GM19324 (cell line): ENCODE data around the gene INSC.

Experiments
- ATAC-seq: cut with Tn5 transposase; IDR thresholded peaks from one replicate; pipeline ENCODE4 v1.9.1; 2021; ENCODE audit warnings: mild to moderate bottlenecking, moderate library complexity; ENCODE audit not compliant: unreplicated experiment, low FRiP score

INSC gene

GRCh38 chr11:15208378-15209222 is 93.9 kb downstream of the INSC start:
- peak; percentile 86 for ATAC-seq

DNA sequence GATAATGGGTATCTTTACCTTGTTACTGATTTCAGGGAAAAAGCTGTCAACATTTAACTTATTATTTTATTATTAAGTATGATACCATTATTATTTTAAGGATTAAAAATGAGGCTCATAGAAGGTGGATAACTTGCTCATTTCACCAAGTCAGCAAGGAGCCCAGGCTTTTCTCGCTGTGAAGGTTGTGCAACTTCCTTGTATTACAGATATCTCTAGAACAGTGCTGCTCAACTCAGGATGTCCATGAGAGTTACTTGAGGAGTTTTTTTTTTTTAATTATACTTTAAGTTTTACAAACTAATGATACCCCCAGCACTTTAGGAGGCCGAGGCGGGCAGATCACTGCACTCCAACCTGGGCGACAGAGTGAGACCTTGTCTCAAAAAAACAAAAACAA is 98.2 kb downstream of the INSC start:
- no peak for ATAC-seq

- ATAC-seq: no peak
Measured at GRCh38 chr11:15213471-15214231, 98.9 kb downstream of the INSC start.

DNA sequence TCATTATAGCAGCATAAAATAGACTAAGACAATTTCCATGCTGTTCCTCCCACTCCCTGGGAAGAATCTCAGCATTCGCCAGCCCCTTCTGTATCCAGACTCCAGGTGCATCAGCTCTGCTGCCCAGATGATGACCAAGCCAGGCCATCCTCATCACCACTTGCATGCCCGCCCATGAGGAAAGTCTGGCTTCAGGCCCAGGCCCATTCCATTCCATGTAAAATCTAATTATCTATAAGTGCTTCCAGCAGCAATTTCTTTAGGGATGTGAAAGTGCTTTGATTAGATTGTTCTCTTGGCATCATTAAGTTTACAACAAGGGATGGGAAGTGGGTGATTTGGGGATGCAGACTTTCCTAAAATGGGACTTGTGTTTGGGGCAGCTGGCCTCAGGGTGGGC is 100.3 kb downstream of the INSC start:
- no peak for ATAC-seq

- ATAC-seq: peak; percentile 39
Measured at GRCh38 chr11:15216678-15217077, 102.0 kb downstream of the INSC start.

DNA sequence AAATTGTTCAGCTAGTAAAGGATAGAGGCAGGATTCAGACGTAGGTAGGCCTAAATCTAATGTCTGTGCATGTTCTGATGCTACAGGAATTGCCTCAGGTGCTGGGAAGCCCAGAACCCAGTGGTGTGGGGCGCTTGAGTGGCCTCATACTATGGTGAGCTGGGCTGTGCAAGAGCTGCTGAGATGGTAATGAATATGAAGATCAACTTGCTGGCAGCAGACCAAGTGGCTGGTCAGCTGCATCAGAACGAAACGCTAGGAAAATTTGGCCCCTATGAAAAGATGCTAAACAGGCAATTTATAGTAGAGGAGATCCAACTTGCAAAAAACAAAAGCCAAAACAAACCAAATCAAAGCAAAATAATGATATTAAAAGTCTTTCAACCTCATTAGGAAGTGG is 102.7 kb downstream of the INSC start:
- ATAC-seq: no peak

DNA sequence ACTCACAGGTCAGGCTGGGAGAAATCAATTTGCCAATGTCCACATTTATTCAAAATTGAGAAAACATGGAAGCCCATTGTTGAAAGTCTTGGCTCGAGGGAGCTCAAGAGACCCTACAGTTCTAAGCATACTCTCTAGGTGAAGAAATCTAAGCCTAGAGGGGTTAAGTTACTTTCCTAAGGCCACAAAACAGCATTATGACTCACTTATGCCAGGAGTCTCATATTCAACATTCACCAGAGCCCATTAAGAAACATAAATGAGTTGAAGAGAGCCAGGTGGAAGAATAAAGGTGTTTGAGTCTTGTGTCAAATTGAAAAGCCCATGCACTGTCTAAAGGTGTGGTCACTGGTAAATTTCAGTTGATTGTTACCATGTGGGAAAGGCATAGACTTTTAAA is 108.1 kb downstream of the INSC start:
- no peak for ATAC-seq

DNA sequence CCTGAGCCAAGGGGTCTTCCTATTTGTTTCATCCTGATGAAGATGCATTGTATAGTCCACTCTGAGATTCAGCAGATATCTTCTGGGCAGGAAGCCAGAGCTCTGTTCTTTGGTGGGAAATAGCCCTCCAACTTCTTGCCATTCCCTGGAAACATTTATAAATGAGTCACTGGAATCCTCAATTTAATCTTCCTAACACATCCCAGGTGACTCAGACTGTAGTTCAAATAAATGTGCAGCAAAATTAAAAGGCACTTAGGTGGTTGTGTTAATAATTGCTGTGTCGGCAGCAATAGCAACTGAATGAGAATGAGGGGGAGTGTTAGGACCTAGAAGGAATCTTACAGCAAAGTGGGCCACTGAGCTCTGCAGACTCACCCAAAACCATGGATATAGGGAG is 108.6 kb downstream of the INSC start:
- ATAC-seq: no peak

DNA sequence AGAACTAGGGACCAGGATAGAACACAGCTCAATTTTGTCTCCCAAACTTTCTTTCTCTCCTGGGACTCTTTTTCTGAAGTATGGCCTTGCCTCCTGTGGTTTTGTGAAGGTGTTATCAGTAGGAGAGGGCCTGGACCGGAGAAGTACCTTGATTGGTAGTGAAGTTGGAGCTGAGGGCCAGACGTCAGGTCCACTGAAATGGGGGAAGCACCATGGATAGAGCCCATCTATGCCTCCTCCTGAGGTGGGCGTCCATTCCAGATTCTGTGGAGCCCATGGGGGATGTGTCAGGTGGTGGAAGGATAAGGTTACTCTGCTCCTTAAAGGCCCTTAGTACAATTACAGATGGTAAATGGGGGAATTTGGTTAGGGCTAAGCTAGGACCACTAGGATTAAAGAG is 109.7 kb downstream of the INSC start:
- no peak for ATAC-seq

DNA sequence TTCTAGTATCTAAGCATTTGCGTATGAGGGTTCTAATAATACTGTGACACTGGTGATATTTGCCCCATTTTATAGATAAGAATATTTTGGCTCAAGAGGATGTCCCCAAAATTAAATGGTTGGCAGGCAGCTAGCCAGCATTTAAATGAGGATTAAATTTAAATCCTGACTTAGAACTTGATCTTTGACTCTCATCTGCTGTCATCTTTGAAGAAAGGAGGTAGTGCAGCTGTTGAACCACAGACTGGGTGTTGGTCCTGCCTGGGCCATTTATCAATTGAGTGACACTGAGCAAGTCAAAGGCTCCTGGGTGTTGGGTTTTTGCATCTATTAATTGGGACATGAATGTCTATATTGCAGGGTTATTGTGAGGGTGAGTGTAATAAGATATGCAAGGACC is 112.3 kb downstream of the INSC start:
- ATAC-seq: no peak

DNA sequence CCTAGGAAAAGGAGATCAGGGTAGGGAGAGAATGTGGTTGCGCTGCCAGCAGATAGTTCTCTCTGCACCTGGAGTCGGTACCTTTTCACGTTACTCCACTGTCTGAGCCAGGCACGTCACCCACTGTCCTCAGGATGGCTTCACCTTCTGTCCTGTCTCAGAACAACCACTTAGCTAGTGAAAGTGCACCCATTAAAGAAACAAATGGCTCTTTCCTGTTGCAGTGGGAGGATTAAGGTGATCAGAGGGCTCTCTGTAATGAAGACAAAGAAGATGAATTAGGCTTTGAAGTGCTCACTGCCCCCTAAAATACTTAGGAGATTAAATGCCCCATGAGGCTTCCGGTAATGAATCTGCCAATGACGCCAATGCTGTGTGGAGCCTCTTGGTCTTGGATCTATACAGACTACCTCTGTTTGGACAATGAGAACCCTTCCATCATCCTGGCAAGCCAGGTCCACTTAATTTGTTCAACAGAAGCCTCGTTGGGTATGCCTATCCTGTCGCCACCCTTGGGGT is 113.7 kb downstream of the INSC start:
- no peak for ATAC-seq

DNA sequence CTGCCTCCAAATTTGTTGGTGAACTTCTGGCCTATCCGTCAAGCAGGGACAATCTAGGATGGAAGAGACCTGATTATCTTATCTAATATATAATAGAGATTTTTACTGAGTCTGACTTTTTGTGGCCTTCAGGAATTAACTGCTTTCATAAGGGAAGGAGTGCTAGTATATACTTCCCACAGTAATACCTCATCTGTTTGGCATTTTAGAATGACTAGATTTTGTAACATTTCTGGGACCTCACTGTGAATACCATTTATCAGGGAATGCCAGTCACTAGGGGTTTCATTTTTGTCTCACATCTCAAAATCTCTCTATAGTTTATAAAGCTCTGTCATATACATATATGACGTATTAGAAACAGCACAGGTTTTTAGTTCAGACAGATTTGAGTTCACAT is 114.3 kb downstream of the INSC start:
- no peak for ATAC-seq

- no peak for ATAC-seq
Measured at GRCh38 chr11:15232496-15232895, 117.8 kb downstream of the INSC start.

DNA sequence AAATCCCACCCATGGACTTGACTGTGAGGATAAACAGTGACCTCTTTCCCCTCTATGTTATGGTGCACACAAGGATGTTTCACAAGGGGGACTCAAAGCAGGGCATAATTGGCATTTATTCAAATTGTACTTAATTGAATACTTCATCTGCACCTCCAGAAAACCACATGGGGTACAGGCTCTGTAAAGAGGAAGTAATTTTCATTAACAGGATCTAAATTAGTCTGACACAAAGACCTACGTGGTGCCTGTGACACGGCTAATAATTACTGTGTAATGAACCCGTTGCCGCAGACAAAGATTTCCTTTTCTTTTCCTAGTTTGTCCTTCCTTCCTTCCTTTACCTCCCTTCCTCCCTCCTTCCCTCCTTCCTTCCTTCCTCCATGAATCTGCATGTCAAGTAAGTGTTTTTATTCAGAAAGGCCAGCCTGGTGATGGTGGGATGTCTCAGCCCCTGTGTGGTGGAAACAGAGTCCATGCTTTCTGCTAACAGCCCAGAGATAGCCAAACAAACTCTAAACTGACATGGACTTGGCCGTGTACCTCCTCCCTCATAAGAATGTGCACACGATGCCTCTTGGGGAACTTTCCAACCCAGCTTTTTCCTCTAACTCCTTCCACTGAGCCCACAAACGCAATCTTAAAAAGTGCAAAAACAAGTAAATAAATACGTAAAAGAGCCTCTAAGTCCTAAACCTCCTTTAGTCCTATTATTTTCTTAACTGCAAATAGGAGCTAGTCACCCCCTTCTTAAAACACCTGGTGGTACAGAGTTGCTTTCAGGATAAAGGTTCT is 118.8 kb downstream of the INSC start:
- ATAC-seq: no peak

GRCh38 chr11:15234796-15235195 is 120.1 kb downstream of the INSC start:
- ATAC-seq: no peak

- no peak for ATAC-seq
Measured at GRCh38 chr11:15236559-15236958, 121.8 kb downstream of the INSC start.

- ATAC-seq: no peak
Measured at GRCh38 chr11:15238856-15239255, 124.1 kb downstream of the INSC start.

DNA sequence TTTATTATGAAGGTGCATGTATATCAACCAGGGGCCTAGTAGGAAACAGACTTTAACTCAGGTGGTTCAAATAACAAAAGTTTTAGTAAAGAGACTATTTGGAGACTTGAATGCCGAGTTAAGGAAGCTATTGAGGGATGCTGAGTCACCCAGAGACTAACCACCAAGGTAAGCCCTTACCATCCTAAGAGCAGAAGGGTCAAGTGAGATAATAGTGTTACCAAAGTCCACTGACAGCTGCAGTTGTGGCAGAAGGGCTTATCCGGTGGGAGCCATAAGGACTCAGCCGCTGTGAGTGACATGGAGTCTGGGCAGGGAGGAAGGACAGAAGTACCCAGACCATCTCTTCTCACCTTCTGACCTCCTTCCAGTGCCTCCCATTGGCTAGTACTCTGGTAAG is 134.0 kb downstream of the INSC start:
- no peak for ATAC-seq

- no peak for ATAC-seq
Measured at GRCh38 chr11:15258433-15259165, 143.9 kb downstream of the INSC start.

DNA sequence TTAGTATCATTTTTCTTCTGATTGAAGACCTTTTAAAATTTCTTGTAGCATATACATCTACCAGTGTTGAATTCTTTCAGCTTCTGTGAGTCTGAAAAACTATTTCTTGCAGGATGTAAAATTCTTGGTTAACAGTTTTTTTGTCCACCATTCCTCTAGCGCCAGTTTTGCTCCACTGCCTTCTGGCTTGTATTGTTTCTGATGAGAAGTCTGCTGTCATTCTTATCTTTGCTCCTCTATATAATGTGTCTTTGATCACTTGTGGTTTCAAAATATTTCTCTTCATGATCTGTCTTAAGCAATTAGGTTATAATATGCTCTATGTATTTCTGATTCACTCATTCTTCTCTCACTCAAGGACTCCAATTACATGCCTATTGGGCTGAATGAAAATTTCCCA is 152.3 kb downstream of the INSC start:
- ATAC-seq: no peak
